ENCODE measurements around the gene TTLL13.

GRCh38 chr15:90230610-90231009 lies 18.7 kb upstream of the TTLL13 start:
- TF ChIP-seq CTCF (IDR thresholded peaks at IDR 0.05; ENCODE audit: low read length) (no peak), EZH2 (IDR thresholded peaks at IDR 0.05; ENCODE audit: borderline replicate concordance, low read length) (no peak)
